ENCODE results near the gene SRGN.

GRCh38 chr10:69047111-69047832 is 40.6 kb upstream of the SRGN start:
- no peak for TF ChIP-seq CTCF (IDR thresholded peaks at IDR 0.05)
- TF ChIP-seq EZH2 (IDR thresholded peaks at IDR 0.05; ENCODE audit: borderline replicate concordance, insufficient read depth, low read depth, low read length, poor library complexity, severe bottlenecking) = no peak
